WTC11 (cell line): Measurements from ENCODE around the gene MRPS30. TPM values are rescaled to one million over a fixed set of nuclear protein-coding genes. Genes with fewer than 3 reads are reported as not detected.

Experiments
- ATAC-seq: fragments of 200-7000 bp; cut with Tn5 transposase; 2 replicates; pipeline ENCODE4 v1.10.0; 2021; ENCODE audit warnings: mild to moderate bottlenecking, moderate library complexity
- CTCF ChIA-PET: fragments of 300-600 bp; sonication (Branson Sonifier 250); formaldehyde crosslinking; loops from one replicate; lab custom pipeline; 2021; ENCODE audit warnings: antibody characterized with exemption; lab: Charles Lee
- POLR2A ChIA-PET: fragments of 350-600 bp; sonication (Branson Sonifier 250); formaldehyde crosslinking; loops from one replicate; lab custom pipeline; 2021; ENCODE audit warnings: antibody characterized with exemption; lab: Charles Lee
- DNase-seq: peaks from one replicate; pipeline ENCODE4 v3.0.0; 2021; ENCODE audit warnings: low spot score
- H3K27ac Mint-ChIP-seq: 2 replicates; pipeline ENCODE4 v1.8.0; 2021; ENCODE audit warnings: mixed read lengths
- H3K27me3 Mint-ChIP-seq: 2 replicates; pipeline ENCODE4 v1.8.0; 2021; ENCODE audit warnings: low read depth, mild to moderate bottlenecking, moderate library complexity, mixed read lengths
- H3K36me3 Mint-ChIP-seq: 2 replicates; pipeline ENCODE4 v1.8.0; 2021; ENCODE audit warnings: mixed read lengths
- H3K4me1 Mint-ChIP-seq: 2 replicates; pipeline ENCODE4 v1.8.0; 2022; ENCODE audit warnings: mixed read lengths
- H3K4me3 Mint-ChIP-seq: 2 replicates; pipeline ENCODE4 v1.8.0; 2021; ENCODE audit warnings: mild to moderate bottlenecking, moderate library complexity, mixed read lengths
- H3K9me3 Mint-ChIP-seq: 2 replicates; pipeline ENCODE4 v1.8.0; 2021; ENCODE audit warnings: mixed read lengths
- ATF2 ChIP-seq: sonication (generic); formaldehyde crosslinking; IDR thresholded peaks from 2 replicates; pipeline ENCODE4 v1.8.1; 2022; ENCODE audit warnings: low read depth, missing genetic modification reagents, borderline replicate concordance
- CDX4 ChIP-seq: fragments of 250-450 bp; sonication (Bioruptor Pico); IDR thresholded peaks from 2 replicates; pipeline ENCODE4 v1.9.0; 2021; ENCODE audit warnings: moderate library complexity, mild to moderate bottlenecking, inconsistent platforms, borderline replicate concordance
- CREB1 ChIP-seq: sonication (generic); formaldehyde crosslinking; IDR thresholded peaks from 2 replicates; pipeline ENCODE4 v1.8.0; 2023; ENCODE audit warnings: mild to moderate bottlenecking, missing genetic modification reagents
- ELF4 ChIP-seq: sonication (generic); formaldehyde crosslinking; IDR thresholded peaks from 2 replicates; pipeline ENCODE4 v1.8.1; 2022; ENCODE audit warnings: low read depth, mild to moderate bottlenecking, moderate library complexity, missing genetic modification reagents
- GABPB1 ChIP-seq: sonication (generic); formaldehyde crosslinking; IDR thresholded peaks from 2 replicates; pipeline ENCODE4 v1.8.1; 2023; ENCODE audit warnings: mild to moderate bottlenecking, missing genetic modification reagents
- IRF1 ChIP-seq: sonication (generic); formaldehyde crosslinking; IDR thresholded peaks from 2 replicates; pipeline ENCODE4 v1.8.0; 2023; ENCODE audit warnings: missing genetic modification reagents
- IRF2 ChIP-seq: sonication (generic); formaldehyde crosslinking; IDR thresholded peaks from 2 replicates; pipeline ENCODE4 v1.8.0; 2022; ENCODE audit warnings: low read depth, missing genetic modification reagents, borderline replicate concordance
- MYBL2 ChIP-seq: sonication (generic); formaldehyde crosslinking; IDR thresholded peaks from 2 replicates; pipeline ENCODE4 v1.8.1; 2023; ENCODE audit warnings: mild to moderate bottlenecking, moderate library complexity, missing genetic modification reagents
- ZNF532 ChIP-seq: fragments of 250-450 bp; sonication (Bioruptor Pico); IDR thresholded peaks from 2 replicates; pipeline ENCODE4 v1.9.0; 2021; ENCODE audit warnings: mild to moderate bottlenecking, borderline replicate concordance
- total RNA-seq: library from RNA; stranded (reverse); gene quantifications from 3 replicates; pipeline ENCODE4 v1.2.3, GENCODE V29; 2021
- TF ChIP-seq, protein P1 (sequence below): fragments of 250-450 bp; sonication (Bioruptor Pico); IDR thresholded peaks from 2 replicates; pipeline ENCODE4 v1.9.0; 2021; ENCODE audit warnings: mild to moderate bottlenecking
- TF ChIP-seq, protein P2 (sequence below): sonication (generic); formaldehyde crosslinking; IDR thresholded peaks from 2 replicates; pipeline ENCODE4 v1.8.0; 2022; ENCODE audit warnings: missing genetic modification reagents
- TF ChIP-seq, protein P3 (sequence below): sonication (generic); formaldehyde crosslinking; IDR thresholded peaks from 2 replicates; pipeline ENCODE4 v1.8.0; 2022; ENCODE audit warnings: mild to moderate bottlenecking, missing genetic modification reagents
- TF ChIP-seq, protein P4 (sequence below): fragments of 250-450 bp; sonication (Bioruptor Pico); IDR thresholded peaks from 2 replicates; pipeline ENCODE4 v1.8.0; 2021; ENCODE audit warnings: mild to moderate bottlenecking
- TF ChIP-seq, protein P5 (sequence below): sonication (generic); formaldehyde crosslinking; IDR thresholded peaks from 2 replicates; pipeline ENCODE4 v1.8.1; 2023; ENCODE audit warnings: mild to moderate bottlenecking, missing genetic modification reagents

Gene MRPS30
- total RNA-seq, 1 experiment from 2014 or later: 83.9 TPM

GRCh38 chr5:44808435-44809214 lies at the start of gene MRPS30 (continued):
- no peak for TF ChIP-seq ZNF532
- TF ChIP-seq, protein P1, sequence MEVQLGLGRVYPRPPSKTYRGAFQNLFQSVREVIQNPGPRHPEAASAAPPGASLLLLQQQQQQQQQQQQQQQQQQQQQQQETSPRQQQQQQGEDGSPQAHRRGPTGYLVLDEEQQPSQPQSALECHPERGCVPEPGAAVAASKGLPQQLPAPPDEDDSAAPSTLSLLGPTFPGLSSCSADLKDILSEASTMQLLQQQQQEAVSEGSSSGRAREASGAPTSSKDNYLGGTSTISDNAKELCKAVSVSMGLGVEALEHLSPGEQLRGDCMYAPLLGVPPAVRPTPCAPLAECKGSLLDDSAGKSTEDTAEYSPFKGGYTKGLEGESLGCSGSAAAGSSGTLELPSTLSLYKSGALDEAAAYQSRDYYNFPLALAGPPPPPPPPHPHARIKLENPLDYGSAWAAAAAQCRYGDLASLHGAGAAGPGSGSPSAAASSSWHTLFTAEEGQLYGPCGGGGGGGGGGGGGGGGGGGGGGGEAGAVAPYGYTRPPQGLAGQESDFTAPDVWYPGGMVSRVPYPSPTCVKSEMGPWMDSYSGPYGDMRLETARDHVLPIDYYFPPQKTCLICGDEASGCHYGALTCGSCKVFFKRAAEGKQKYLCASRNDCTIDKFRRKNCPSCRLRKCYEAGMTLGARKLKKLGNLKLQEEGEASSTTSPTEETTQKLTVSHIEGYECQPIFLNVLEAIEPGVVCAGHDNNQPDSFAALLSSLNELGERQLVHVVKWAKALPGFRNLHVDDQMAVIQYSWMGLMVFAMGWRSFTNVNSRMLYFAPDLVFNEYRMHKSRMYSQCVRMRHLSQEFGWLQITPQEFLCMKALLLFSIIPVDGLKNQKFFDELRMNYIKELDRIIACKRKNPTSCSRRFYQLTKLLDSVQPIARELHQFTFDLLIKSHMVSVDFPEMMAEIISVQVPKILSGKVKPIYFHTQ (CRISPR knock-in tag): no peak
- no peak for TF ChIP-seq IRF2 (CRISPR knock-in tag)
- TF ChIP-seq ATF2 (CRISPR knock-in tag): no peak
- TF ChIP-seq, protein P2, sequence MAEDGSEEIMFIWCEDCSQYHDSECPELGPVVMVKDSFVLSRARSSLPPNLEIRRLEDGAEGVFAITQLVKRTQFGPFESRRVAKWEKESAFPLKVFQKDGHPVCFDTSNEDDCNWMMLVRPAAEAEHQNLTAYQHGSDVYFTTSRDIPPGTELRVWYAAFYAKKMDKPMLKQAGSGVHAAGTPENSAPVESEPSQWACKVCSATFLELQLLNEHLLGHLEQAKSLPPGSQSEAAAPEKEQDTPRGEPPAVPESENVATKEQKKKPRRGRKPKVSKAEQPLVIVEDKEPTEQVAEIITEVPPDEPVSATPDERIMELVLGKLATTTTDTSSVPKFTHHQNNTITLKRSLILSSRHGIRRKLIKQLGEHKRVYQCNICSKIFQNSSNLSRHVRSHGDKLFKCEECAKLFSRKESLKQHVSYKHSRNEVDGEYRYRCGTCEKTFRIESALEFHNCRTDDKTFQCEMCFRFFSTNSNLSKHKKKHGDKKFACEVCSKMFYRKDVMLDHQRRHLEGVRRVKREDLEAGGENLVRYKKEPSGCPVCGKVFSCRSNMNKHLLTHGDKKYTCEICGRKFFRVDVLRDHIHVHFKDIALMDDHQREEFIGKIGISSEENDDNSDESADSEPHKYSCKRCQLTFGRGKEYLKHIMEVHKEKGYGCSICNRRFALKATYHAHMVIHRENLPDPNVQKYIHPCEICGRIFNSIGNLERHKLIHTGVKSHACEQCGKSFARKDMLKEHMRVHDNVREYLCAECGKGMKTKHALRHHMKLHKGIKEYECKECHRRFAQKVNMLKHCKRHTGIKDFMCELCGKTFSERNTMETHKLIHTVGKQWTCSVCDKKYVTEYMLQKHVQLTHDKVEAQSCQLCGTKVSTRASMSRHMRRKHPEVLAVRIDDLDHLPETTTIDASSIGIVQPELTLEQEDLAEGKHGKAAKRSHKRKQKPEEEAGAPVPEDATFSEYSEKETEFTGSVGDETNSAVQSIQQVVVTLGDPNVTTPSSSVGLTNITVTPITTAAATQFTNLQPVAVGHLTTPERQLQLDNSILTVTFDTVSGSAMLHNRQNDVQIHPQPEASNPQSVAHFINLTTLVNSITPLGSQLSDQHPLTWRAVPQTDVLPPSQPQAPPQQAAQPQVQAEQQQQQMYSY (CRISPR knock-in tag): no peak
- TF ChIP-seq CREB1 (CRISPR knock-in tag): no peak
- no peak for TF ChIP-seq IRF1 (CRISPR knock-in tag)
- TF ChIP-seq, all 79 proteins: peak for 14

- no peaks in the 10 kb centered on the region for H3K9me3 Mint-ChIP-seq
- H3K36me3 Mint-ChIP-seq: no peaks in the 10 kb centered on the region
- no peak for ATAC-seq
- no peaks in the 10 kb centered on the region for H3K27me3 Mint-ChIP-seq
- POLR2A ChIA-PET: no interaction called here
- CTCF ChIA-PET: no interaction called here
- H3K27ac Mint-ChIP-seq: no peak overlapping the region
- no peak for DNase-seq
- H3K4me1 Mint-ChIP-seq: no peaks in the 10 kb centered on the region
- no peak overlapping the region for H3K4me3 Mint-ChIP-seq
- no peak for TF ChIP-seq MYBL2 (CRISPR knock-in tag)
- TF ChIP-seq, protein P3, sequence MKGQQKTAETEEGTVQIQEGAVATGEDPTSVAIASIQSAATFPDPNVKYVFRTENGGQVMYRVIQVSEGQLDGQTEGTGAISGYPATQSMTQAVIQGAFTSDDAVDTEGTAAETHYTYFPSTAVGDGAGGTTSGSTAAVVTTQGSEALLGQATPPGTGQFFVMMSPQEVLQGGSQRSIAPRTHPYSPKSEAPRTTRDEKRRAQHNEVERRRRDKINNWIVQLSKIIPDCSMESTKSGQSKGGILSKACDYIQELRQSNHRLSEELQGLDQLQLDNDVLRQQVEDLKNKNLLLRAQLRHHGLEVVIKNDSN (CRISPR knock-in tag): no peak
- no peak for TF ChIP-seq GABPB1 (CRISPR knock-in tag)
- TF ChIP-seq, protein P4, sequence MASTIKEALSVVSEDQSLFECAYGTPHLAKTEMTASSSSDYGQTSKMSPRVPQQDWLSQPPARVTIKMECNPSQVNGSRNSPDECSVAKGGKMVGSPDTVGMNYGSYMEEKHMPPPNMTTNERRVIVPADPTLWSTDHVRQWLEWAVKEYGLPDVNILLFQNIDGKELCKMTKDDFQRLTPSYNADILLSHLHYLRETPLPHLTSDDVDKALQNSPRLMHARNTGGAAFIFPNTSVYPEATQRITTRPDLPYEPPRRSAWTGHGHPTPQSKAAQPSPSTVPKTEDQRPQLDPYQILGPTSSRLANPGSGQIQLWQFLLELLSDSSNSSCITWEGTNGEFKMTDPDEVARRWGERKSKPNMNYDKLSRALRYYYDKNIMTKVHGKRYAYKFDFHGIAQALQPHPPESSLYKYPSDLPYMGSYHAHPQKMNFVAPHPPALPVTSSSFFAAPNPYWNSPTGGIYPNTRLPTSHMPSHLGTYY (CRISPR knock-in tag): no peak
- no peak for TF ChIP-seq ELF4
- no peak for TF ChIP-seq CDX4 (CRISPR knock-in tag)
- TF ChIP-seq, protein P5, sequence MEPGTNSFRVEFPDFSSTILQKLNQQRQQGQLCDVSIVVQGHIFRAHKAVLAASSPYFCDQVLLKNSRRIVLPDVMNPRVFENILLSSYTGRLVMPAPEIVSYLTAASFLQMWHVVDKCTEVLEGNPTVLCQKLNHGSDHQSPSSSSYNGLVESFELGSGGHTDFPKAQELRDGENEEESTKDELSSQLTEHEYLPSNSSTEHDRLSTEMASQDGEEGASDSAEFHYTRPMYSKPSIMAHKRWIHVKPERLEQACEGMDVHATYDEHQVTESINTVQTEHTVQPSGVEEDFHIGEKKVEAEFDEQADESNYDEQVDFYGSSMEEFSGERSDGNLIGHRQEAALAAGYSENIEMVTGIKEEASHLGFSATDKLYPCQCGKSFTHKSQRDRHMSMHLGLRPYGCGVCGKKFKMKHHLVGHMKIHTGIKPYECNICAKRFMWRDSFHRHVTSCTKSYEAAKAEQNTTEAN (CRISPR knock-in tag): no peak
Measured at GRCh38 chr5:44769200-44769876, 39.4 kb upstream of the MRPS30 start.
